Prostate gland (tissue), 2 donors: ENCODE data around the gene ZNF532.

Experiments used
- POLR2A ChIP-seq: fragments of 450-650 bp; IDR thresholded peaks from one replicate; pipeline ENCODE4 v1.6.1; 2016; ENCODE audit warnings: antibody characterized with exemption, mild to moderate bottlenecking
- TF ChIP-seq, protein P1 (sequence below), 4 experiments: fragments of 200-600 bp in 2 of 4; fragments of 450-650 bp in 2 of 4; sonication (generic) in 2 of 4; IDR thresholded peaks; 1 replicate in 3 of 4; 2 replicates in 1 of 4; pipeline ENCODE4 v1.5.1; 2016 to 2019; ENCODE audit warnings: antibody characterized with exemption in 4 of 4, mild to moderate bottlenecking in 2 of 4, moderate library complexity in 2 of 4

DNA sequence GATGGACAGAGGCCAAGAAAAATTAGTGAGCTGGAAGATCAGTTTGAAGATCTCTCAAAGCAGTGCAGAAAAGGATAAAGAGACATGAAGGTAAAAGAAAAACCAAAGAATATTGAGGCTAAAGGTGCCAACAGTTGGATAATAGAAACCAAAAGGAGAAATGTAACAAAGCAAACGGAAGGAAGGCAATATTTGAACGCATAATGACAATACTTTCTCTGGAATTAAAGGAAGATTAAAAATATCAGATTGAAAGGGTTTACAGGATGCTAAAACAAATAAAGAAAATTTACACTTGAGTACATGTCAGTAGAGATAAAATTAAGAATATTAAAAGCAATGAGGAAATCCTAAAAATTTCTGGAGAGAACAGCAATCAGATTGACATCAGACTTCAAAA, 149.1 kb downstream of the ZNF532 start:
- no peak for TF ChIP-seq POLR2A
- TF ChIP-seq, protein P1, sequence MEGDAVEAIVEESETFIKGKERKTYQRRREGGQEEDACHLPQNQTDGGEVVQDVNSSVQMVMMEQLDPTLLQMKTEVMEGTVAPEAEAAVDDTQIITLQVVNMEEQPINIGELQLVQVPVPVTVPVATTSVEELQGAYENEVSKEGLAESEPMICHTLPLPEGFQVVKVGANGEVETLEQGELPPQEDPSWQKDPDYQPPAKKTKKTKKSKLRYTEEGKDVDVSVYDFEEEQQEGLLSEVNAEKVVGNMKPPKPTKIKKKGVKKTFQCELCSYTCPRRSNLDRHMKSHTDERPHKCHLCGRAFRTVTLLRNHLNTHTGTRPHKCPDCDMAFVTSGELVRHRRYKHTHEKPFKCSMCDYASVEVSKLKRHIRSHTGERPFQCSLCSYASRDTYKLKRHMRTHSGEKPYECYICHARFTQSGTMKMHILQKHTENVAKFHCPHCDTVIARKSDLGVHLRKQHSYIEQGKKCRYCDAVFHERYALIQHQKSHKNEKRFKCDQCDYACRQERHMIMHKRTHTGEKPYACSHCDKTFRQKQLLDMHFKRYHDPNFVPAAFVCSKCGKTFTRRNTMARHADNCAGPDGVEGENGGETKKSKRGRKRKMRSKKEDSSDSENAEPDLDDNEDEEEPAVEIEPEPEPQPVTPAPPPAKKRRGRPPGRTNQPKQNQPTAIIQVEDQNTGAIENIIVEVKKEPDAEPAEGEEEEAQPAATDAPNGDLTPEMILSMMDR (IDR thresholded peaks at IDR 0.05), result no peak
